Activated B cell treated with CpG ODN at 0.5 μM for 24 hours (primary cell): Measurements from ENCODE around the gene ANO5. TPM values are rescaled to one million over a fixed set of nuclear protein-coding genes. Genes with fewer than 3 reads are reported as not detected.

Experiments
- ATAC-seq: fragments of 200-7000 bp; cut with Tn5 transposase; one replicate; pipeline ENCODE4 v1.10.0; 2021; ENCODE audit warnings: low read depth, mild to moderate bottlenecking, moderate library complexity
- CTCF ChIA-PET: fragments of 350-600 bp; sonication (Branson Sonifier 250); formaldehyde crosslinking; loops from one replicate; lab custom pipeline; 2021; ENCODE audit warnings: antibody characterized with exemption; lab: Charles Lee
- POLR2A ChIA-PET: fragments of 350-600 bp; sonication (Branson Sonifier 250); formaldehyde crosslinking; loops from one replicate; lab custom pipeline; 2021; ENCODE audit warnings: antibody characterized with exemption; lab: Charles Lee
- DNase-seq: peaks from one replicate; pipeline ENCODE4 v3.0.0; 2022
- H3K27ac Mint-ChIP-seq: one replicate; pipeline ENCODE4 v1.8.0; 2020; ENCODE audit warnings: mixed read lengths
- H3K27me3 Mint-ChIP-seq: one replicate; pipeline ENCODE4 v1.8.0; 2021; ENCODE audit warnings: mixed read lengths
- H3K36me3 Mint-ChIP-seq: one replicate; pipeline ENCODE4 v1.8.0; 2021; ENCODE audit warnings: low read depth, mixed read lengths
- H3K4me1 Mint-ChIP-seq: one replicate; pipeline ENCODE4 v1.8.0; 2021; ENCODE audit warnings: mixed read lengths
- H3K4me3 Mint-ChIP-seq: one replicate; pipeline ENCODE4 v1.8.0; 2020; ENCODE audit warnings: mild to moderate bottlenecking, mixed read lengths
- H3K9me3 Mint-ChIP-seq: one replicate; pipeline ENCODE4 v1.8.0; 2020; ENCODE audit warnings: mixed read lengths
- CTCF ChIP-seq: fragments of 200-600 bp; IDR thresholded peaks from one replicate; pipeline ENCODE4 v1.8.0; 2022; ENCODE audit warnings: antibody characterized with exemption, mild to moderate bottlenecking
- intact Hi-C: fragments of 100-400 bp; cut with micrococcal nuclease; formaldehyde crosslinking; loops from one replicate; pipeline ENCODE4 v1.15.1; 2024
- total RNA-seq: library from RNA; stranded (reverse); gene quantifications from 2 replicates; pipeline ENCODE4 v1.2.3, GENCODE V29; 2022

ANO5 gene
- total RNA-seq, 1 donor from 2014 or later, result not detected

GRCh38 chr11:22221143-22221542 is 28.3 kb downstream of the ANO5 start:
- no peak for ATAC-seq
- Mint-ChIP-seq H3K27ac (no peak overlapping the region), H3K4me3 (no peak overlapping the region), H3K4me1 (no peaks in the 10 kb centered on the region), H3K27me3 (no peaks in the 10 kb centered on the region), H3K36me3 (no peaks in the 10 kb centered on the region), H3K9me3 (no peaks in the 10 kb centered on the region)
- DNase-seq, result no peak
- no peak for TF ChIP-seq CTCF
- intact Hi-C loops, result no loop called here
- ChIA-PET CTCF (no interaction called here), POLR2A (no interaction called here)

GRCh38 chr11:22225190-22225589 is 32.3 kb downstream of the ANO5 start:
- ChIA-PET CTCF (no interaction called here), POLR2A (no interaction called here)
- no peaks in the 10 kb centered on the region for H3K9me3 Mint-ChIP-seq
- H3K36me3 Mint-ChIP-seq, result no peaks in the 10 kb centered on the region
- ATAC-seq (no peak), DNase-seq (no peak)
- H3K27me3 Mint-ChIP-seq, result no peaks in the 10 kb centered on the region
- H3K4me1 Mint-ChIP-seq, result no peaks in the 10 kb centered on the region
- no peak overlapping the region for H3K4me3 Mint-ChIP-seq
- no peak overlapping the region for H3K27ac Mint-ChIP-seq
- TF ChIP-seq CTCF, result no peak
- intact Hi-C loops, result no loop called here

GRCh38 chr11:22234743-22235142 is 41.9 kb downstream of the ANO5 start:
- Mint-ChIP-seq H3K36me3 (no peaks in the 10 kb centered on the region), H3K4me3 (no peak overlapping the region), H3K27me3 (no peaks in the 10 kb centered on the region), H3K9me3 (no peaks in the 10 kb centered on the region), H3K27ac (no peak overlapping the region), H3K4me1 (no peaks in the 10 kb centered on the region)
- no peak for ATAC-seq
- POLR2A ChIA-PET, result no interaction called here
- no peak for TF ChIP-seq CTCF
- CTCF ChIA-PET, result no interaction called here
- intact Hi-C loops, result no loop called here
- no peak for DNase-seq

GRCh38 chr11:22244986-22245592 is 52.2 kb downstream of the ANO5 start:
- DNase-seq (no peak), ATAC-seq (peak; percentile 61)
- H3K4me3 Mint-ChIP-seq, result no peak overlapping the region
- TF ChIP-seq CTCF, result no peak
- H3K9me3 Mint-ChIP-seq, result no peaks in the 10 kb centered on the region
- no peaks in the 10 kb centered on the region for H3K4me1 Mint-ChIP-seq
- H3K27ac Mint-ChIP-seq, result no peak overlapping the region
- intact Hi-C loops, result loop anchor here (1.0 kb wide), 1 partner anchor 59 kb away; no protein-coding TSS in a partner anchor
- peaks cover 4% of the 10 kb centered on the region for H3K27me3 Mint-ChIP-seq
- CTCF ChIA-PET, result interaction anchor here (0.8 to 2.4 kb wide), 4 partner anchors 60 to 543 kb away, joined by 3 to 19 read pairs (median 4); no protein-coding TSS in a partner anchor
- POLR2A ChIA-PET, result no interaction called here
- H3K36me3 Mint-ChIP-seq, result no peaks in the 10 kb centered on the region

GRCh38 chr11:22246992-22247391 is 54.1 kb downstream of the ANO5 start:
- CTCF ChIA-PET, result no interaction called here
- Mint-ChIP-seq H3K27me3 (peaks cover 4% of the 10 kb centered on the region), H3K27ac (no peak overlapping the region), H3K36me3 (no peaks in the 10 kb centered on the region), H3K4me1 (no peaks in the 10 kb centered on the region), H3K4me3 (no peak overlapping the region), H3K9me3 (no peaks in the 10 kb centered on the region)
- ATAC-seq (no peak), DNase-seq (no peak)
- TF ChIP-seq CTCF, result no peak
- intact Hi-C loops, result no loop called here
- POLR2A ChIA-PET, result no interaction called here
